SU-DHL-6 (cell line): ENCODE results near the gene PMEPA1.

Source experiments
- H2AFZ ChIP-seq: fragments of 200-600 bp; sonication (generic); 2 replicates; pipeline ENCODE4 v1.6.1; 2014; ENCODE audit warnings: low read depth, mild to moderate bottlenecking, moderate library complexity, mixed read lengths, antibody characterized with exemption, low read length; ENCODE audit not compliant: severe bottlenecking
- H3F3A ChIP-seq: fragments of 200-600 bp; shearing (Covaris generic); 2 replicates; pipeline ENCODE4 v1.6.0; 2016; ENCODE audit warnings: antibody characterized with exemption, mild to moderate bottlenecking; ENCODE audit not compliant: insufficient read depth
- H3K27ac ChIP-seq: fragments of 200-600 bp; sonication (generic); 2 replicates; pipeline ENCODE4 v1.5.1; 2016; ENCODE audit warnings: low read depth, mild to moderate bottlenecking, low read length, moderate library complexity, mixed read lengths
- H3K27me3 ChIP-seq: fragments of 200-600 bp; sonication (generic), shearing (Covaris generic); 2 replicates; pipeline ENCODE4 v1.6.0; 2014; ENCODE audit warnings: mild to moderate bottlenecking, low read length
- H3K36me3 ChIP-seq: fragments of 200-600 bp; sonication (generic); 2 replicates; pipeline ENCODE4 v1.6.1; 2014; ENCODE audit warnings: mild to moderate bottlenecking, low read length, mixed read lengths
- H3K4me2 ChIP-seq: fragments of 300-600, 200-600 bp; shearing (Covaris generic), sonication (generic); 2 replicates; pipeline ENCODE4 v1.6.0; 2014; ENCODE audit warnings: low read length, low read depth, mild to moderate bottlenecking; ENCODE audit not compliant: poor library complexity, severe bottlenecking
- H3K4me3 ChIP-seq: fragments of 200-600 bp; sonication (generic); 2 replicates; pipeline ENCODE4 v1.5.1; 2014; ENCODE audit warnings: antibody characterized with exemption, low read length, mild to moderate bottlenecking, mixed read lengths; ENCODE audit not compliant: insufficient read depth, poor library complexity, severe bottlenecking
- H3K79me2 ChIP-seq: fragments of 200-600 bp; sonication (generic); 2 replicates; pipeline ENCODE4 v1.6.1; 2014; ENCODE audit warnings: mild to moderate bottlenecking, low read length, moderate library complexity; ENCODE audit not compliant: insufficient read depth
- H3K9ac ChIP-seq: fragments of 200-600 bp; sonication (generic); 2 replicates; pipeline ENCODE4 v1.7.0; 2014; ENCODE audit warnings: mild to moderate bottlenecking, low read length
- H3K9me2 ChIP-seq: fragments of 200-600 bp; sonication (generic); replicated peaks from 2 replicates; pipeline ENCODE4 v1.6.1; 2014; ENCODE audit warnings: low read length; ENCODE audit not compliant: insufficient read depth
- H3K9me3 ChIP-seq: fragments of 200-600 bp; sonication (generic); 2 replicates; pipeline ENCODE4 v1.6.1; 2014; ENCODE audit warnings: low read length, mixed read lengths; ENCODE audit not compliant: insufficient read depth
- H4K20me1 ChIP-seq: fragments of 200-600 bp; sonication (generic); 2 replicates; pipeline ENCODE4 v1.6.1; 2014; ENCODE audit warnings: low read depth, mild to moderate bottlenecking, antibody characterized with exemption, low read length, moderate library complexity, mixed read lengths
- EZH2phosphoT487 ChIP-seq: fragments of 200-600 bp; sonication (generic), shearing (Covaris generic); conservative IDR thresholded peaks from 2 replicates; pipeline ENCODE4 v1.6.1; 2018; ENCODE audit warnings: mild to moderate bottlenecking, antibody characterized with exemption, low read length, moderate library complexity, mixed read lengths
- TF ChIP-seq, protein P1 (sequence below): fragments of 200-600 bp; sonication (generic); IDR thresholded peaks from one replicate; pipeline ENCODE4 v1.5.1; 2017; ENCODE audit warnings: antibody characterized with exemption, mild to moderate bottlenecking, low read length, moderate library complexity; ENCODE audit not compliant: insufficient read depth, poor library complexity, severe bottlenecking

The PMEPA1 gene, protein sequence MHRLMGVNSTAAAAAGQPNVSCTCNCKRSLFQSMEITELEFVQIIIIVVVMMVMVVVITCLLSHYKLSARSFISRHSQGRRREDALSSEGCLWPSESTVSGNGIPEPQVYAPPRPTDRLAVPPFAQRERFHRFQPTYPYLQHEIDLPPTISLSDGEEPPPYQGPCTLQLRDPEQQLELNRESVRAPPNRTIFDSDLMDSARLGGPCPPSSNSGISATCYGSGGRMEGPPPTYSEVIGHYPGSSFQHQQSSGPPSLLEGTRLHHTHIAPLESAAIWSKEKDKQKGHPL

DNA sequence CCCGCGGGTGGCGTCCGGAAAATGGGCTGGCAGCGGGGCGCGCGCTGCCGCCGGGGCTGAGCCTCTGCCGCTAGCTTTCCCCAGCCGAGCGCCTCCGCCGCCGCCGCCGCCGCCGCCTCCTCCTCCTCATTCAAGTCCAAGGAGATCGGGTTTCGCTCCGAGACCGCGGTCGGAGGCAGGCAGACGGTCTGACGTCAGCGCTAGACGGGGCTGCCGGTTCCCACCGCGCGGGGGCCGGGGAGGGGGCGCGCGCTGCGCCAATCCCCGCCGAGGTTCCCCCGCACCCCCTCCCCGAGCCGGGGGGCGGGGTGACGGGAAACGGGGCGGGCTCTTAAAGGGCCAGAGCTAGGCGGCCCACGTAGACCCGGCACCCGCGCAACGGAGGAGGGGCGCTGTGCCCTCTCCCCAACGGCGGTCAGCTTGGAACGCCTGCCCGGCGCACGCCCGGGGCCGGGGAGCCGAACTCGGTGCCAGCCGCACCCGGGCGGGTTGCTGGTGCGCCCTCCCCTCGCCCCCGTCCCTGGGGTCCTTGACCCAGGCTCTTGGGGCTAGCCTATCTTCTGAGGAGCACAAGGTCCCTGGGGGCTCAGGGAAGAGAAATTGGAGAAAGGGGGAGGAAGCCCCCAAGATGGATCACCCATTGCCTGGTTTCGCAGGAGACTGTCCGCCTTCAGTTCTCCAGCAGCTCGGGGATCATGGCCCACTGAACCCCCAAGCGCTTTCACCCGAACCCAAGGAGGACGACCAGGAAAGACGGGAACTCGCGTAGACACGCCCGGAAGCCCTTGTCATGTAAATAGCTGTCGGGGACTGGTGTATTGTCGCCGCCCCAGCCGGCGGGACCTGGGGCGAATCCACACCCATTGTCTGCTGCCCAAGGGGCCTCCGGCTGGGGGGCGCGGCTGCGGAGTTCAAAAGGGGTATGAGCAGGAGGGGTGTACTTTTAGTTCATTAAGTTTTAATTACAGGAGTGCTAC, at the start of gene PMEPA1:
Gene PMEPA1 (minus strand): TSS at position 193 of the 977 bp plus-strand sequence. CDS start 433 bp downstream, outside the sequence.
- Histone ChIP-seq H3K9me2 (no peaks in the 10 kb centered on the region), H3K36me3 (no peaks in the 10 kb centered on the region), H4K20me1 (no peaks in the 10 kb centered on the region), H3K9me3 (no peaks in the 10 kb centered on the region), H3K27me3 (no peaks in the 10 kb centered on the region), H3K27ac (no peak within 1 kb of the TSS), H3K4me2 (no peak within 1 kb of the TSS), H3F3A (no peaks in the 10 kb centered on the region), H2AFZ (no peak within 1 kb of the TSS), H3K79me2 (no peaks in the 10 kb centered on the region), H3K4me3 (no peak within 1 kb of the TSS), H3K9ac (no peak within 1 kb of the TSS)
- no peak for TF ChIP-seq EZH2phosphoT487
- TF ChIP-seq, protein P1, sequence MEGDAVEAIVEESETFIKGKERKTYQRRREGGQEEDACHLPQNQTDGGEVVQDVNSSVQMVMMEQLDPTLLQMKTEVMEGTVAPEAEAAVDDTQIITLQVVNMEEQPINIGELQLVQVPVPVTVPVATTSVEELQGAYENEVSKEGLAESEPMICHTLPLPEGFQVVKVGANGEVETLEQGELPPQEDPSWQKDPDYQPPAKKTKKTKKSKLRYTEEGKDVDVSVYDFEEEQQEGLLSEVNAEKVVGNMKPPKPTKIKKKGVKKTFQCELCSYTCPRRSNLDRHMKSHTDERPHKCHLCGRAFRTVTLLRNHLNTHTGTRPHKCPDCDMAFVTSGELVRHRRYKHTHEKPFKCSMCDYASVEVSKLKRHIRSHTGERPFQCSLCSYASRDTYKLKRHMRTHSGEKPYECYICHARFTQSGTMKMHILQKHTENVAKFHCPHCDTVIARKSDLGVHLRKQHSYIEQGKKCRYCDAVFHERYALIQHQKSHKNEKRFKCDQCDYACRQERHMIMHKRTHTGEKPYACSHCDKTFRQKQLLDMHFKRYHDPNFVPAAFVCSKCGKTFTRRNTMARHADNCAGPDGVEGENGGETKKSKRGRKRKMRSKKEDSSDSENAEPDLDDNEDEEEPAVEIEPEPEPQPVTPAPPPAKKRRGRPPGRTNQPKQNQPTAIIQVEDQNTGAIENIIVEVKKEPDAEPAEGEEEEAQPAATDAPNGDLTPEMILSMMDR: no peak

DNA sequence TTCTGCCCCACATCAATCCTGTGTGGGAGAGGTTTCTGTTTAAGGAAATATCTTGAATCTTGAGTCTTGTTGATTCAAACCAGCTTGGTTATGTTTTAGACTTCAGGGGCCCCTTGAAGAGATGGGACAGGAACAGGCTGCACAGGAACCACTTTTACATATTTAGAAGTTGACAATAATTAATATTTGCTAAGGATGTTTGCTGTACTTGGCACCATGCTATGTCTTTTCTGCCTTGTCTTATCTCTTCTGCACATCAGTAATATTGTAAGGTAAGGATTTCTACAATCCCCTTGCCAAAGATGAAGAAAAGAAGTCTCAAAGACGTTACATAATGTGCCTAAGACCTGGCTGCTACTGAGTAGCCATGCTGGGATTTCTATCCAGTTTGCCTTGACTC, 48.0 kb upstream of the PMEPA1 start:
- Histone ChIP-seq H3K27ac (no peak overlapping the region), H3F3A (no peaks in the 10 kb centered on the region), H3K4me3 (no peak overlapping the region), H3K36me3 (no peaks in the 10 kb centered on the region), H3K79me2 (no peaks in the 10 kb centered on the region), H4K20me1 (no peaks in the 10 kb centered on the region), H2AFZ (no peak overlapping the region), H3K9me3 (no peaks in the 10 kb centered on the region), H3K9me2 (no peaks in the 10 kb centered on the region), H3K4me2 (no peak overlapping the region), H3K27me3 (no peaks in the 10 kb centered on the region), H3K9ac (no peak overlapping the region)
- TF ChIP-seq, protein P1: no peak
- no peak for TF ChIP-seq EZH2phosphoT487

DNA sequence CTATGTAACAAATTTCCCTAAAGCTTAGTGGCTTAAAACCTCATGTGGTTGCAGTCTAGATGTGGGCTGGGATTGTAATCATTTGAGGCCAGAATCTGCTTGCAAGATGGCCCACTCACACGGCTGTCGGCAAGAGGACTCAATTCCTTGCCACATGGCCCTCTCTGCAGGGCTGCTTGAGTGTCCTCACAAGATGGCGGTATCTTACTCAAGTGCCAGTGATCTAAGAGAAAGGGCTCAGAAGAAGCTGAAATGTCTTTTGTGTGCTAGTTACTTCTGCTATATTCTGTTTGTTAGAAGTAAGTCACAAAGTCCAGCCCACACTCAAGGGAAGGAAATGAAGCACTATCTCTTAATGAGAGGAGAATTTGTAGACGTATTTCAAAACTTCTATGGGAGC, 47.1 kb upstream of the PMEPA1 start:
- Histone ChIP-seq H2AFZ (no peak overlapping the region), H3K27me3 (no peaks in the 10 kb centered on the region), H3K27ac (no peak overlapping the region), H3K36me3 (no peaks in the 10 kb centered on the region), H3K4me3 (no peak overlapping the region), H3K9ac (no peak overlapping the region), H3K9me3 (no peaks in the 10 kb centered on the region), H3F3A (no peaks in the 10 kb centered on the region), H3K9me2 (no peaks in the 10 kb centered on the region), H3K79me2 (no peaks in the 10 kb centered on the region), H3K4me2 (no peak overlapping the region), H4K20me1 (no peaks in the 10 kb centered on the region)
- TF ChIP-seq EZH2phosphoT487: no peak
- TF ChIP-seq, protein P1: no peak
